SK-N-SH (cell line): ENCODE data around the gene NAP1L1. TPM values are rescaled to one million over a fixed set of nuclear protein-coding genes. Genes with fewer than 3 reads are reported as not detected.

Experiments used
- CTCF ChIA-PET: fragments of 300-600, 350-600 bp; formaldehyde crosslinking; extraction: SDS; loops from one replicate; lab custom pipeline; 2021; lab: Yijun Ruan, JAX
- POLR2A ChIA-PET: fragments of 350-600 bp; sonication (Branson Sonifier 250); formaldehyde crosslinking; extraction: SDS; loops from one replicate; lab custom pipeline; 2020; ENCODE audit warnings: antibody characterized with exemption, inconsistent platforms; lab: Yijun Ruan, JAX
- DNase-seq: peaks from one replicate; pipeline ENCODE4 v3.0.0; 2012
- H2AFZ ChIP-seq: fragments of 200-600 bp; sonication (generic); 2 replicates; pipeline ENCODE4 v1.8.1; 2016; ENCODE audit warnings: antibody characterized with exemption, mild to moderate bottlenecking, low read depth
- H3F3A ChIP-seq: fragments of 200-600 bp; sonication (generic); replicated peaks from 2 replicates; pipeline ENCODE3; 2016; ENCODE audit warnings: antibody characterized with exemption, mild to moderate bottlenecking; ENCODE audit not compliant: insufficient read depth
- H3K27ac ChIP-seq, 2 experiments: fragments of 200-500 bp in 1 of 2; fragments of 200-600 bp in 1 of 2; sonication (Bioruptor generic) in 1 of 2; sonication (generic), shearing (Covaris generic) in 1 of 2; 2 replicates each; pipeline versions ENCODE4 v1.5.1 to v1.6.1; 2014 to 2016; ENCODE audit warnings: low read depth in 2 of 2, inconsistent platforms in 1 of 2, low read length in 1 of 2, mild to moderate bottlenecking in 1 of 2, mixed read lengths in 1 of 2
- H3K27me3 ChIP-seq: fragments of 200-600 bp; sonication (generic), shearing (Covaris generic); 2 replicates; pipeline ENCODE4 v1.6.1; 2016; ENCODE audit warnings: mixed run types; ENCODE audit not compliant: insufficient read depth
- H3K36me3 ChIP-seq, 2 experiments: fragments of 200-500 bp in 1 of 2; fragments of 200-600 bp in 1 of 2; sonication (Bioruptor generic) in 1 of 2; sonication (generic) in 1 of 2; replicated peaks in 1 of 2; 2 replicates each; pipeline versions ENCODE3 to v1.5.1; 2014 to 2016; ENCODE audit warnings: low read length in 1 of 2, mild to moderate bottlenecking in 1 of 2; ENCODE audit not compliant: insufficient read depth in 2 of 2, control insufficient read depth in 1 of 2
- H3K4me1 ChIP-seq, 2 experiments: fragments of 200-500 bp in 1 of 2; fragments of 200-600 bp in 1 of 2; sonication (Bioruptor generic) in 1 of 2; sonication (generic), shearing (Covaris generic) in 1 of 2; 2 replicates each; pipeline versions ENCODE4 v1.5.1 to v1.6.1; 2014 to 2016; ENCODE audit warnings: low read depth in 1 of 2, low read length in 1 of 2, mixed run types in 1 of 2; ENCODE audit not compliant: insufficient read depth in 2 of 2, control insufficient read depth in 1 of 2
- H3K4me2 ChIP-seq: fragments of 200-600 bp; sonication (generic), shearing (Covaris generic); 2 replicates; pipeline ENCODE4 v1.6.1; 2017; ENCODE audit warnings: mixed run types
- H3K4me3 ChIP-seq, 2 experiments: fragments of 200-500 bp in 1 of 2; fragments of 200-600 bp in 1 of 2; sonication (Bioruptor generic) in 1 of 2; sonication (generic), shearing (Covaris generic) in 1 of 2; 2 replicates each; pipeline versions ENCODE4 v1.5.1 to v1.8.1; 2014 to 2016; ENCODE audit warnings: low read depth in 2 of 2, inconsistent platforms in 1 of 2, low read length in 1 of 2, mild to moderate bottlenecking in 1 of 2, mixed read lengths in 1 of 2, moderate library complexity in 1 of 2
- H3K79me2 ChIP-seq: fragments of 200-600 bp; sonication (generic); 2 replicates; pipeline ENCODE4 v1.8.1; 2017; ENCODE audit warnings: mild to moderate bottlenecking; ENCODE audit not compliant: insufficient read depth
- H3K9ac ChIP-seq: fragments of 200-600 bp; sonication (generic); 2 replicates; pipeline ENCODE4 v1.6.1; 2017; ENCODE audit warnings: mixed run types
- H3K9me2 ChIP-seq: fragments of 200-600 bp; sonication (generic); 2 replicates; pipeline ENCODE4 v1.6.1; 2017; ENCODE audit warnings: mixed run types
- H3K9me3 ChIP-seq: fragments of 200-600 bp; sonication (generic); 2 replicates; pipeline ENCODE4 v1.6.1; 2017; ENCODE audit warnings: mixed run types, mild to moderate bottlenecking, moderate library complexity
- H4K20me1 ChIP-seq: fragments of 200-600 bp; sonication (generic); 2 replicates; pipeline ENCODE4 v1.6.1; 2017; ENCODE audit warnings: mild to moderate bottlenecking, mixed run types; ENCODE audit not compliant: insufficient read depth
- CHD2 ChIP-seq: fragments of 150-350 bp; IDR thresholded peaks from 2 replicates; pipeline ENCODE4 v1.6.1; 2018; ENCODE audit warnings: low read length; ENCODE audit not compliant: partially characterized antibody
- ELF1 ChIP-seq: IDR thresholded peaks from 2 replicates; pipeline ENCODE4 v1.4.0; 2012
- EP300 ChIP-seq, 2 experiments: IDR thresholded peaks; 2 replicates each; pipeline versions ENCODE4 v1.4.0 to v1.6.1; 2012; ENCODE audit warnings: borderline replicate concordance in 1 of 2, low read depth in 1 of 2, low read length in 1 of 2
- FOSL2 ChIP-seq: IDR thresholded peaks from 2 replicates; pipeline ENCODE4 v1.4.0; 2012; ENCODE audit warnings: low read depth, mild to moderate bottlenecking, moderate library complexity, borderline replicate concordance
- GATA2 ChIP-seq: sonication (generic); formaldehyde crosslinking; IDR thresholded peaks from 2 replicates; pipeline ENCODE4 v1.5.0; 2020; ENCODE audit warnings: mild to moderate bottlenecking, missing genetic modification reagents
- JUND ChIP-seq: IDR thresholded peaks from 2 replicates; pipeline ENCODE4 v1.4.0; 2012
- MEF2A ChIP-seq: IDR thresholded peaks from 2 replicates; pipeline ENCODE4 v1.4.0; 2012; ENCODE audit warnings: low read depth, borderline replicate concordance
- NFIC ChIP-seq: IDR thresholded peaks from 2 replicates; pipeline ENCODE4 v1.4.0; 2012; ENCODE audit warnings: borderline replicate concordance
- NRF1 ChIP-seq: IDR thresholded peaks from 2 replicates; pipeline ENCODE4 v1.6.1; 2012; ENCODE audit warnings: low read depth, mild to moderate bottlenecking, low read length
- POLR2AphosphoS5 ChIP-seq: IDR thresholded peaks from 2 replicates; pipeline ENCODE4 v1.6.1; 2012; ENCODE audit warnings: low read depth, low read length
- RFX5 ChIP-seq: IDR thresholded peaks from 2 replicates; pipeline ENCODE4 v1.6.1; 2012; ENCODE audit warnings: mild to moderate bottlenecking, improper control_type of control experiment, low read length
- RXRA ChIP-seq: IDR thresholded peaks from 2 replicates; pipeline ENCODE4 v1.4.0; 2012; ENCODE audit warnings: low read depth, mild to moderate bottlenecking, borderline replicate concordance
- TAF1 ChIP-seq: IDR thresholded peaks from 2 replicates; pipeline ENCODE4 v1.6.1; 2012; ENCODE audit warnings: low read depth, mild to moderate bottlenecking, low read length, moderate library complexity, borderline replicate concordance
- YY1 ChIP-seq: IDR thresholded peaks from 2 replicates; pipeline ENCODE4 v1.4.0; 2012; ENCODE audit warnings: low read depth, mild to moderate bottlenecking
- WGBS: methylation state at CpG from one replicate; pipeline ENCODE4 v1.1.6; 2017; ENCODE audit warnings: low lambda C conversion rate; 5-methylcytosine and 5-hydroxymethylcytosine counted together
- polyA plus RNA-seq, 3 experiments: library from polyadenylated mRNA; depleted of rRNA; stranded (reverse); fragments of >200 nt; gene quantifications; 2 replicates each; pipeline ENCODE4 v1.2.3, GENCODE V29; 2012
- TF ChIP-seq, protein P1 (sequence below): IDR thresholded peaks from 2 replicates; pipeline ENCODE4; 2012
- TF ChIP-seq, protein P2 (sequence below): IDR thresholded peaks from 2 replicates; pipeline ENCODE4 v1.4.0; 2012; ENCODE audit warnings: low read depth, borderline replicate concordance
- TF ChIP-seq, protein P3 (sequence below): fragments of 150-350 bp; IDR thresholded peaks from 2 replicates; pipeline ENCODE4 v1.6.1; 2017; ENCODE audit warnings: antibody characterized with exemption, low read length, low read depth, borderline replicate concordance
- TF ChIP-seq, protein P4 (sequence below): fragments of 150-350 bp; IDR thresholded peaks from 2 replicates; pipeline ENCODE4 v1.6.1; 2016; ENCODE audit warnings: mild to moderate bottlenecking, low read depth, low read length
- TF ChIP-seq, protein P5 (sequence below): IDR thresholded peaks from 2 replicates; pipeline ENCODE4 v1.4.0; 2012; ENCODE audit warnings: low read depth
- TF ChIP-seq, protein P6 (sequence below): IDR thresholded peaks from 2 replicates; pipeline ENCODE4 v1.6.1; 2012; ENCODE audit warnings: mild to moderate bottlenecking, low read depth, low read length, moderate library complexity

The NAP1L1 gene
- polyA plus RNA-seq, 1 of the 3 experiments (the other 2 are of a cell fraction) = 197 TPM

DNA sequence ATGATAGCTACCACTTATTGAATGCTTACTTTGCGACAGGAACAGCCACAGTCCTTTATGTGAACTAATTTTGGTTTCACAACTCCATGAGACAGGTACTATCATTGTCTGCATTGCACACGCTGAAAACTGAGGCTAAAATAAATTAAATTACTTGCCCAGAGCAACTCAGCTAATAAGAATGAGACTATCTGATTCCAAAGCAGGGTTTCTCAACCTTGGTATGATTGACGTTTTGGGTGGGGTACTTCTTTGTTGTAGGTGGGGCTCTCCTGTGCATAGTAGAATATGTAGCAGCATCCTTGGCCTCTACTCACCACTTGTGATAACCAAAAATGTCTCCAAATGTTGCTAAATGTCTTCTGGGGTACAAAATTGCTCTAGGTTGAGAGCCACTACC is 62.0 kb downstream of the NAP1L1 start (continued):
- TF ChIP-seq, protein P1, sequence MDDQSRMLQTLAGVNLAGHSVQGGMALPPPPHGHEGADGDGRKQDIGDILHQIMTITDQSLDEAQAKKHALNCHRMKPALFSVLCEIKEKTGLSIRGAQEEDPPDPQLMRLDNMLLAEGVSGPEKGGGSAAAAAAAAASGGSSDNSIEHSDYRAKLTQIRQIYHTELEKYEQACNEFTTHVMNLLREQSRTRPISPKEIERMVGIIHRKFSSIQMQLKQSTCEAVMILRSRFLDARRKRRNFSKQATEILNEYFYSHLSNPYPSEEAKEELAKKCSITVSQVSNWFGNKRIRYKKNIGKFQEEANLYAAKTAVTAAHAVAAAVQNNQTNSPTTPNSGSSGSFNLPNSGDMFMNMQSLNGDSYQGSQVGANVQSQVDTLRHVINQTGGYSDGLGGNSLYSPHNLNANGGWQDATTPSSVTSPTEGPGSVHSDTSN = no peak
- TF ChIP-seq POLR2AphosphoS5 = no peak
- TF ChIP-seq EP300 (IDR thresholded peaks at IDR 0.05; ENCODE audit: borderline replicate concordance in 1 of 2, low read depth in 1 of 2, low read length in 1 of 2) = no peak

DNA sequence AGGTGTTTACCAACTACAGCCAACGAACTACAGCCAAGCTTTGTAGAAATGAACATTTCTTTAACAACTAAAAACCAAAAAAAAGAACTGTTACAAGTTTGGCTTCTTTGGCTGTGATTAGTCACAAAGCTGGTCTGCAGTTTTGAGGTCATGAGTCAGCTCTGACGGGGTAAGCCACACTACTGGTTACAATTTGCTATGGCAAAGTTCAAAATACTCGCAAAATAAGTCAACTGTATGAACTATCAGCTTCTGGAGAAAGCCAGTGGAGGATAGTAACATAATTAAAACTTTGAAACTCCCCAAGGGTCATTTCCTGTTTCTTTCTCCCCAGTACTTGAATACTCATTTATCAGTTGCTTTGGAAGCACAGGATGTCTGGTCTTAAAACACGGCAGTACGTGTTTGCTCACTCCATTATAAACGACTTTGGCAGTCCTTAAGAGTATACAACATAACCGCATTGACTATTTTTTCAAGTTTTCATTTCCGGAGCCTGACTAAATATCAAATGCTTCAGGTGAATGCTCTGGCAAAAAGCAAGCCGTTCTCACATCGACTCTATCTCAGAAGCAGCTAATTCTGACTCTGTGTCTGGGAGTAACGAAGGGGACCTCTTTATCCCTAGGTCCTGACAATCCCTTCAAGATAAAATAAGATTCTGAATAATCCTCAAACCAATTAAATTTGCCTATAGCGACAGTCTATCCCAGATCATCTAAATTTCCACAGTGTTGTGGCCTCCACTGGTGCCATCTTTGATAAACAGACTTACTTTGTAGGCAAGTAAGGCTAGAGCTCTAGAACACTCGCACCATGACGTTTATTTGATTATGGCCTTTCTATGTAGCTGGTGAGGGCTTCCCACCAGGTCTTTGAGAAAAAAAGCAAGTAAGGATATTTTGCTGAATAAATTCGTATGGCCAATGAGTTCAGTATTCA is 63.5 kb downstream of the NAP1L1 start:
- no peaks in the 10 kb centered on the region for H3K36me3 ChIP-seq
- DNase-seq = no peak
- no peaks in the 10 kb centered on the region for H3K9me2 ChIP-seq
- peak overlapping the region; percentile 60 for H3K4me2 ChIP-seq
- no peaks in the 10 kb centered on the region for H3K27me3 ChIP-seq
- H3K9me3 ChIP-seq = no peaks in the 10 kb centered on the region
- H4K20me1 ChIP-seq = no peaks in the 10 kb centered on the region
- peak overlapping the region; percentile 71 for H3K9ac ChIP-seq
- no peak overlapping the region; a peak in 1 of 4 replicates for H3K4me3 ChIP-seq
- peak overlapping the region; percentile 72 to 99; a peak in 3 of 4 replicates for H3K27ac ChIP-seq
- 38% methylated on average over 15 of the region's 15 CpGs for WGBS
- peaks cover 0 to 18% of the 10 kb centered on the region in 2 experiments; a peak in 2 of 4 replicates for H3K4me1 ChIP-seq
- H2AFZ ChIP-seq = peak overlapping the region; percentile 14
- ChIA-PET CTCF (interaction anchor here (1.6 kb wide), 1 partner anchor 11 kb away, joined by 8 read pairs; the partner anchor contains the start of gene PHLDA1), POLR2A (no interaction called here)
- peaks cover 47% of the 10 kb centered on the region for H3F3A ChIP-seq
- no peaks in the 10 kb centered on the region for H3K79me2 ChIP-seq
- TF ChIP-seq, protein P2, sequence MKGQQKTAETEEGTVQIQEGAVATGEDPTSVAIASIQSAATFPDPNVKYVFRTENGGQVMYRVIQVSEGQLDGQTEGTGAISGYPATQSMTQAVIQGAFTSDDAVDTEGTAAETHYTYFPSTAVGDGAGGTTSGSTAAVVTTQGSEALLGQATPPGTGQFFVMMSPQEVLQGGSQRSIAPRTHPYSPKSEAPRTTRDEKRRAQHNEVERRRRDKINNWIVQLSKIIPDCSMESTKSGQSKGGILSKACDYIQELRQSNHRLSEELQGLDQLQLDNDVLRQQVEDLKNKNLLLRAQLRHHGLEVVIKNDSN = no peak
- peak; percentile 52; the same call in 1 of the 2 replicates for TF ChIP-seq POLR2AphosphoS5
- TF ChIP-seq FOSL2 = peak; percentile 95
- TF ChIP-seq ELF1 = no peak
- TF ChIP-seq, protein P3, sequence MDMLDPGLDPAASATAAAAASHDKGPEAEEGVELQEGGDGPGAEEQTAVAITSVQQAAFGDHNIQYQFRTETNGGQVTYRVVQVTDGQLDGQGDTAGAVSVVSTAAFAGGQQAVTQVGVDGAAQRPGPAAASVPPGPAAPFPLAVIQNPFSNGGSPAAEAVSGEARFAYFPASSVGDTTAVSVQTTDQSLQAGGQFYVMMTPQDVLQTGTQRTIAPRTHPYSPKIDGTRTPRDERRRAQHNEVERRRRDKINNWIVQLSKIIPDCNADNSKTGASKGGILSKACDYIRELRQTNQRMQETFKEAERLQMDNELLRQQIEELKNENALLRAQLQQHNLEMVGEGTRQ = no peak
- TF ChIP-seq GATA2 (CRISPR knock-in tag) = no peak
- no peak for TF ChIP-seq RFX5
- TF ChIP-seq, protein P4, sequence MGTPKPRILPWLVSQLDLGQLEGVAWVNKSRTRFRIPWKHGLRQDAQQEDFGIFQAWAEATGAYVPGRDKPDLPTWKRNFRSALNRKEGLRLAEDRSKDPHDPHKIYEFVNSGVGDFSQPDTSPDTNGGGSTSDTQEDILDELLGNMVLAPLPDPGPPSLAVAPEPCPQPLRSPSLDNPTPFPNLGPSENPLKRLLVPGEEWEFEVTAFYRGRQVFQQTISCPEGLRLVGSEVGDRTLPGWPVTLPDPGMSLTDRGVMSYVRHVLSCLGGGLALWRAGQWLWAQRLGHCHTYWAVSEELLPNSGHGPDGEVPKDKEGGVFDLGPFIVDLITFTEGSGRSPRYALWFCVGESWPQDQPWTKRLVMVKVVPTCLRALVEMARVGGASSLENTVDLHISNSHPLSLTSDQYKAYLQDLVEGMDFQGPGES = no peak
- TF ChIP-seq RXRA = peak; percentile 83
- TF ChIP-seq NRF1 = no peak
- no peak for TF ChIP-seq YY1
- TF ChIP-seq NFIC = peak; percentile 80
- TF ChIP-seq TAF1 = no peak
- peak; percentile 87 for TF ChIP-seq JUND
- TF ChIP-seq CHD2 = no peak
- TF ChIP-seq, protein P5, sequence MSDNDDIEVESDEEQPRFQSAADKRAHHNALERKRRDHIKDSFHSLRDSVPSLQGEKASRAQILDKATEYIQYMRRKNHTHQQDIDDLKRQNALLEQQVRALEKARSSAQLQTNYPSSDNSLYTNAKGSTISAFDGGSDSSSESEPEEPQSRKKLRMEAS = peak; percentile 36
- peak; percentile 69; the same call in 1 of the 2 replicates for TF ChIP-seq MEF2A
- TF ChIP-seq, protein P6, sequence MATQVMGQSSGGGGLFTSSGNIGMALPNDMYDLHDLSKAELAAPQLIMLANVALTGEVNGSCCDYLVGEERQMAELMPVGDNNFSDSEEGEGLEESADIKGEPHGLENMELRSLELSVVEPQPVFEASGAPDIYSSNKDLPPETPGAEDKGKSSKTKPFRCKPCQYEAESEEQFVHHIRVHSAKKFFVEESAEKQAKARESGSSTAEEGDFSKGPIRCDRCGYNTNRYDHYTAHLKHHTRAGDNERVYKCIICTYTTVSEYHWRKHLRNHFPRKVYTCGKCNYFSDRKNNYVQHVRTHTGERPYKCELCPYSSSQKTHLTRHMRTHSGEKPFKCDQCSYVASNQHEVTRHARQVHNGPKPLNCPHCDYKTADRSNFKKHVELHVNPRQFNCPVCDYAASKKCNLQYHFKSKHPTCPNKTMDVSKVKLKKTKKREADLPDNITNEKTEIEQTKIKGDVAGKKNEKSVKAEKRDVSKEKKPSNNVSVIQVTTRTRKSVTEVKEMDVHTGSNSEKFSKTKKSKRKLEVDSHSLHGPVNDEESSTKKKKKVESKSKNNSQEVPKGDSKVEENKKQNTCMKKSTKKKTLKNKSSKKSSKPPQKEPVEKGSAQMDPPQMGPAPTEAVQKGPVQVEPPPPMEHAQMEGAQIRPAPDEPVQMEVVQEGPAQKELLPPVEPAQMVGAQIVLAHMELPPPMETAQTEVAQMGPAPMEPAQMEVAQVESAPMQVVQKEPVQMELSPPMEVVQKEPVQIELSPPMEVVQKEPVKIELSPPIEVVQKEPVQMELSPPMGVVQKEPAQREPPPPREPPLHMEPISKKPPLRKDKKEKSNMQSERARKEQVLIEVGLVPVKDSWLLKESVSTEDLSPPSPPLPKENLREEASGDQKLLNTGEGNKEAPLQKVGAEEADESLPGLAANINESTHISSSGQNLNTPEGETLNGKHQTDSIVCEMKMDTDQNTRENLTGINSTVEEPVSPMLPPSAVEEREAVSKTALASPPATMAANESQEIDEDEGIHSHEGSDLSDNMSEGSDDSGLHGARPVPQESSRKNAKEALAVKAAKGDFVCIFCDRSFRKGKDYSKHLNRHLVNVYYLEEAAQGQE = 0 out of 2 replicates have a peak, but pooled peaks have one; percentile 13
